ENCODE results near the gene GDE1. TPM values are rescaled to one million over a fixed set of nuclear protein-coding genes. Genes with fewer than 3 reads are reported as not detected.

Gene GDE1
- total and polyA plus RNA-seq, 9 of the 15 experiments (the other 6 are each of a cell fraction or from before 2014, with no cell fraction given), result 18.8 to 40.5 (median 22.3) TPM

DNA sequence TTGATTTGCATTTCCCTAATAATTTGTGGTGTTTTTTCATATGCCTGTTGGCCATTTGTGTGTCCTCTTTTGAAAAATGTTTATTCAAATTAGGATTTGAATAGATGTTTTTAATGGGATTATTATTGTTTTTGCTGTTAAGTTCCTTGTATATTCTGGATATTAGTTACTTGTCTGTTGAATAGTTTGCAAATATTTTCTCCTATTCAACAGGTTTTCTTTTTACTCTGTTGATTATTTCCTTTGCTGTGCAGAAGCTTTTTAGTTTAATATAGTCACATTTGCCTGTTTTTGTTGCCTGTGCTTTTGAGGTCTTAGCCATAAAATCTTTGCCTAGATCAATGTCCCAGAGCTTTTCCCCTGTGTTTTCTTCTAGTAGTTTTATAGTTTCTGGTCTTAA is 9.6 kb downstream of the GDE1 start:
- BruUV-seq (replicated peaks), result no TSS peak
- no peak overlapping the region for H3K4me2 ChIP-seq (ENCODE audit: insufficient read depth, low read length)
- peaks cover 12% of the 10 kb centered on the region; the same call in 2 of the 3 replicates for H3K79me2 ChIP-seq (ENCODE audit: control insufficient read depth, insufficient read depth, low read length)
- no peaks in the 10 kb centered on the region for H4K20me1 ChIP-seq (replicated peaks; ENCODE audit: control insufficient read depth, insufficient read depth, low read length)
- no peak overlapping the region for H3K4me3 ChIP-seq
- DNase-seq (ENCODE audit: extremely low read depth in 1 of 4, low spot score in 3 of 4) (no peak), FAIRE-seq (no peak), ATAC-seq (no peak)
- no peaks in the 10 kb centered on the region for H3K27me3 ChIP-seq (ENCODE audit: control insufficient read depth in 2 of 2, insufficient read depth in 2 of 2, low read length in 2 of 2)
- H3K27ac ChIP-seq (ENCODE audit: extremely low read depth, low read depth, low read length), result no peak overlapping the region
- H3K4me1 ChIP-seq (replicated peaks in 1 of 2; ENCODE audit: control insufficient read depth in 2 of 2, insufficient read depth in 2 of 2, low read length in 2 of 2), result peaks cover 0 to 6% of the 10 kb centered on the region in 2 experiments; a peak in 2 of 5 replicates
- ChIA-PET POLR2A (no interaction called here), CTCF (ENCODE audit: low intra/inter-chr PET ratio) (no interaction called here)
- no peaks in the 10 kb centered on the region for H3K9me3 ChIP-seq (replicated peaks; ENCODE audit: control insufficient read depth, insufficient read depth, low read depth, low read length)
- intact Hi-C loops (cut with micrococcal nuclease), result no loop called here
- in situ Hi-C loops (cut with MboI), result loop anchor here (10.0 kb wide), 1 partner anchor 427 kb away; no protein-coding TSS in a partner anchor
- no peaks in the 10 kb centered on the region for H3K9me1 ChIP-seq (ENCODE audit: control insufficient read depth, insufficient read depth, low read length)
- TF ChIP-seq SIN3B (IDR thresholded peaks at IDR 0.05; ENCODE audit: low read depth) (no peak), MAFF (IDR thresholded peaks at IDR 0.05; ENCODE audit: low read length) (no peak), NFRKB (IDR thresholded peaks at IDR 0.05; ENCODE audit: low read depth) (no peak), HMG20B (CRISPR knock-in tag; IDR thresholded peaks at IDR 0.05) (no peak), FOXP1 (CRISPR knock-in tag; IDR thresholded peaks at IDR 0.05) (no peak), ZNF639 (CRISPR knock-in tag; conservative IDR thresholded peaks at IDR 0.05 in 1 of 2, IDR thresholded peaks at IDR 0.05 in 1 of 2) (no peak), TAF9B (IDR thresholded peaks at IDR 0.05; ENCODE audit: partially characterized antibody) (no peak), ZBTB7A (IDR thresholded peaks at IDR 0.05; ENCODE audit: borderline replicate concordance, control insufficient read depth, low read depth, low read length) (no peak), RREB1 (CRISPR knock-in tag; IDR thresholded peaks at IDR 0.05) (no peak), DNMT1 (IDR thresholded peaks at IDR 0.05) (no peak), FOXJ3 (CRISPR knock-in tag; IDR thresholded peaks at IDR 0.05) (no peak)
- TF ChIP-seq, protein P1, sequence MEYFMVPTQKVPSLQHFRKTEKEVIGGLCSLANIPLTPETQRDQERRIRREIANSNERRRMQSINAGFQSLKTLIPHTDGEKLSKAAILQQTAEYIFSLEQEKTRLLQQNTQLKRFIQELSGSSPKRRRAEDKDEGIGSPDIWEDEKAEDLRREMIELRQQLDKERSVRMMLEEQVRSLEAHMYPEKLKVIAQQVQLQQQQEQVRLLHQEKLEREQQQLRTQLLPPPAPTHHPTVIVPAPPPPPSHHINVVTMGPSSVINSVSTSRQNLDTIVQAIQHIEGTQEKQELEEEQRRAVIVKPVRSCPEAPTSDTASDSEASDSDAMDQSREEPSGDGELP (CRISPR knock-in tag; IDR thresholded peaks at IDR 0.05; ENCODE audit: borderline replicate concordance), result no peak
- H3K9ac ChIP-seq (ENCODE audit: insufficient read depth in 1 of 2, low read depth in 2 of 2, low read length in 2 of 2), result no peak overlapping the region
- H2AFZ ChIP-seq (ENCODE audit: low read depth, low read length), result no peak overlapping the region
- H3K36me3 ChIP-seq (ENCODE audit: control insufficient read depth, insufficient read depth, low read length), result peaks cover 57% of the 10 kb centered on the region
